Measurements from ENCODE around the gene GPATCH2L. TPM values are rescaled to one million over a fixed set of nuclear protein-coding genes. Genes with fewer than 3 reads are reported as not detected.

The GPATCH2L gene
- total RNA-seq, 4 donors from 2014 or later = 40.8 to 170 (median 84.8) TPM

DNA sequence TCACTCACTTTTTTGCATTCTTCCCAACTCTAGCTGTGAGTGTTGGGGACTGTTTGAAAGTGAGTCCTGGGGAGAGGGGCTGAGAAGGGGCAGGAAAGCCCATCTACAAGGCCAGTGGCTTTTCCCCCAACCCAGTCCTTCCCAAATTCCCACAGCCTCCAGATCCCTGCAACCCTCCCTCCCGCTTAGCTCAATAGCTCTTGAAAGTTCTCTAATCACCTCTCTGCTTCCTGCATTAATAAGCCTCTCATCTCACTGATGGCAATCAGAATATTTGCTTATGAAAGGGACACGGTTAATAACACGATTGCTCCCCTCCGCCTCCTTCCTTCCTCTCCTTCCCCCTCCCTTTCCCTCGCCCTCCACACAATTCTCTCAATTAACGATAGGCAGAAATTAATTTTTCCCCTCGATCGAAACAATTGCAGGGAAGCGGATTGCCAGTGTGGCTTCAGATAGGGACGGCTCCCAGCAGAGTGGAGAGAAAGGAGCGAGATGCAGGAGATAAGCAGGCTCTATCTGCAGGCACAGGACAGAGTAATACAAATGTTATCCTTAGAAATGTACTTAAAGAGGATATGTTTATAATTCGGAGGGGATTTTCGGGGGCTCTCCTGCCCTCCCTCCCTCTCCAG lies 15.1 kb upstream of the GPATCH2L start:
- WGBS, 2 donors = 16 to 18% methylated on average over 13 of the region's 13 CpGs
- Histone ChIP-seq H3K27ac (no peak overlapping the region), H3K4me3 (replicated peaks in 1 of 3) (no peak overlapping the region), H3K4me1 (peaks cover 0 to 10% of the 10 kb centered on the region in 2 donors), H3K9me3 (no peaks in the 10 kb centered on the region), H3K27me3 (peaks cover 19% of the 10 kb centered on the region), H3K36me3 (no peaks in the 10 kb centered on the region)
- TF ChIP-seq POLR2A (IDR thresholded peaks at IDR 0.05) = no peak
- TF ChIP-seq, protein P1, sequence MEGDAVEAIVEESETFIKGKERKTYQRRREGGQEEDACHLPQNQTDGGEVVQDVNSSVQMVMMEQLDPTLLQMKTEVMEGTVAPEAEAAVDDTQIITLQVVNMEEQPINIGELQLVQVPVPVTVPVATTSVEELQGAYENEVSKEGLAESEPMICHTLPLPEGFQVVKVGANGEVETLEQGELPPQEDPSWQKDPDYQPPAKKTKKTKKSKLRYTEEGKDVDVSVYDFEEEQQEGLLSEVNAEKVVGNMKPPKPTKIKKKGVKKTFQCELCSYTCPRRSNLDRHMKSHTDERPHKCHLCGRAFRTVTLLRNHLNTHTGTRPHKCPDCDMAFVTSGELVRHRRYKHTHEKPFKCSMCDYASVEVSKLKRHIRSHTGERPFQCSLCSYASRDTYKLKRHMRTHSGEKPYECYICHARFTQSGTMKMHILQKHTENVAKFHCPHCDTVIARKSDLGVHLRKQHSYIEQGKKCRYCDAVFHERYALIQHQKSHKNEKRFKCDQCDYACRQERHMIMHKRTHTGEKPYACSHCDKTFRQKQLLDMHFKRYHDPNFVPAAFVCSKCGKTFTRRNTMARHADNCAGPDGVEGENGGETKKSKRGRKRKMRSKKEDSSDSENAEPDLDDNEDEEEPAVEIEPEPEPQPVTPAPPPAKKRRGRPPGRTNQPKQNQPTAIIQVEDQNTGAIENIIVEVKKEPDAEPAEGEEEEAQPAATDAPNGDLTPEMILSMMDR (IDR thresholded peaks at IDR 0.05) = no peak
- DNase-seq = no peak
- intact Hi-C loops (cut with DNase I) = no loop called here

DNA sequence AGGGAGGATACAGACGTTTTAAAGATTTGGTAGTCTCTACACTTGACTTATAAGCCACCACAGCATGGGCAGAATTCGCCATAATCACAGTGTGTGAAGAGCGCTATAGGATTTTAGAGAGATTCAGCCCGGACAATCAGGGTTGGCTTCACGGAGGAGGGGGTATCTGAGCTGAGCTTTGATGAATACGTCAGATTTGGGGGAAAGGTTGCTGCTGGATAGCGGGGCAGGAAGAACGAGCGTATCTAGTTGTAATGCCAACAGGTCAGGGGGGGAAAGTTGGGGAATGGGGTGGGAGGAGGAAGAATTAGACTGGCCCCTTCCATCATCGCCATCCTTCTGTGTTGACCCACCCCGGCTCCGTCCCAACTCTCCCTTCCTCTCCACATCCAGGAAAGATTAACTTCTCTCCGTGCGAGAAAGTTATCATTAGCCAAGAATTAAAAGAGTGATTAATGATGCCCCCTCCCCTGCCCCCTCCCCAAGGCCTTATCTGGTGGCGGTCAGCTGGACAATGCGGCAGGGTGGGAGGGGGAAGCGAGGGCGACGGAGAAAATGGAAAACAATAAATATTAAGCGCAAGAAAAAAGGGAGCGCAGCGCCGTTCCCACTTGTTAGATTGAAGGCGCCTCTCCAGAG lies 13.5 kb upstream of the GPATCH2L start:
- TF ChIP-seq POLR2A (IDR thresholded peaks at IDR 0.05) = no peak
- TF ChIP-seq, protein P1 (IDR thresholded peaks at IDR 0.05) = no peak
- peaks cover 19% of the 10 kb centered on the region for H3K27me3 ChIP-seq

DNA sequence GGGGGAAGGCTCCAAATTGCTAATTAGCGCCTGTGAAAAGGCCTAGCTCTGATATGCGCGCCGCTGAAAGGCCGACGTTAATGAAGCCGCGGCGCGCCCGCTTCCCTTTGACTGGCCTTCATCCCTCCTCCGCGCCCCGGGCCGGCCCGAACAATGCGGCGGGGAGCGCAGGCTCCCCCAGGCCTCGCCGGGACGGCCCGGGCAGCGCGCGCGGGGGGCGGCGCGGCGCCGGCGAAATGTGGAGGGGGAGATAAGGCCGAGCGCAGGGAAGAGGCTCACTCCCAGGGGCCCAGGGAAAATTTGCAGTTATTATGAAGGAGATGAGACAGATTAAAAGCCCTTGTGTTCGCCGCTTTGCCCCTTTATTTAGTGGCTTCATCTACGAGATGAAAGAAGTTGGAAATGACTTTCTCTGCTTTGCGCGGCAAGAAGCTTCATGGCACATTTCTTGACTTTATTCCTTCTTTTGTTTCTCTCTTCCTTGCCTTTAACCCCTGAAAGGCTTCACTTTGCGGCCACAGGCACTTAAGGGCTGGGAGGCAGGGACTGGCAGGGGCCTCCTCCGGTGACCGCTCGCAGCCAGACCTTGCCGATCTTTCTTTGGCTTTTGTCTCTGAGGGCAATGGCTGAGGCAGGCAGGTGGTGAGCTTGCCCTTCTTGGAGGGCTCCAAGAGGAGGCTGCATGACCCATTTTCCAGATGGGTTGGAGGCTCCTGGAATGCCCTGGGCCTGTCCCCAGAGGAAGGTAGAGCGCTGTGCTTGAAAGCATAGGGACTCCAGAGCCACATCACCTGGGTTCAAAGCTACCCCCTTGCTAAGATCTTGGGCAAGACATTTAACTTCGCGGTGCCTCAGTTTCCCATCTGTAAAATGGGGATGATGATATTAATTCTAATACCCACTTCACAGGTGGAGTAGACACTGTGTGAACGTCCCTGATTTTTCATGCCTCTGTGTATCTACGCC lies 12.7 kb upstream of the GPATCH2L start:
- Histone ChIP-seq H3K36me3 (no peaks in the 10 kb centered on the region), H3K9me3 (no peaks in the 10 kb centered on the region), H3K4me1 (peaks cover 0 to 10% of the 10 kb centered on the region in 2 donors), H3K27me3 (peaks cover 19% of the 10 kb centered on the region), H3K27ac (no peak overlapping the region), H3K4me3 (replicated peaks in 1 of 3) (peak overlapping the region in 1 of 3 donors; percentile 9)
- TF ChIP-seq POLR2A (IDR thresholded peaks at IDR 0.05) = no peak
- TF ChIP-seq, protein P1 (IDR thresholded peaks at IDR 0.05) = no peak
- intact Hi-C loops (cut with DNase I) = no loop called here
- WGBS, 2 donors = 8 to 20% methylated on average over 27 to 46 of the region's 50 CpGs
- DNase-seq = no peak

More for the DNA sequence above, 13.5 kb upstream of the GPATCH2L start:
- Histone ChIP-seq H3K4me1 (peaks cover 0 to 10% of the 10 kb centered on the region in 2 donors), H3K27ac (no peak overlapping the region), H3K9me3 (no peaks in the 10 kb centered on the region), H3K36me3 (no peaks in the 10 kb centered on the region), H3K4me3 (replicated peaks in 1 of 3) (peak overlapping the region in 1 of 3 donors; percentile 9)
- intact Hi-C loops (cut with DNase I) = no loop called here
- WGBS, 2 donors = 6% methylated on average over 24 of the region's 24 CpGs
- no peak for DNase-seq

DNA sequence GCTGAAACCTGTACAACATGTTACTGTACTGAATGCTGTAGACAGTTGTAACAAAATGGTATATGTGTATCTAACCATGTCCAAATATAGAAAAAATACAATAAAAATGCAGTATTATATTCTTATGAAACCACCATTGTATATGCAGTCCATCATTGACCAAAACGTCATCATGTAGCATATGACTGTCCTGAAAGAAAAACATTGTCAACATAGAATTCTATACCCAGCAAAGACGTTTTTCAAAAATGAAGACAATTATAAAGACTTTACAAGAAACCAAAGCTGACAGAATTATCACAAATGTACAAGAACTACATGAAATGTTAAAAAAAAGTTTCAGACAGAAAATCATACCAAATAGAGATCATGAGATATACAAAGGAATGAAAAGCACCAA lies 8.1 kb upstream of the GPATCH2L start:
- peaks cover 6% of the 10 kb centered on the region for H3K27me3 ChIP-seq
- no peak for DNase-seq
- H3K4me1 ChIP-seq = peaks cover 0 to 6% of the 10 kb centered on the region in 2 donors
- no peak overlapping the region for H3K4me3 ChIP-seq (replicated peaks in 1 of 3)
- WGBS, 2 donors = 54 to 64% methylated on average over 2 of the region's 2 CpGs
- no peaks in the 10 kb centered on the region for H3K36me3 ChIP-seq
- intact Hi-C loops (cut with DNase I) = no loop called here
- H3K27ac ChIP-seq = no peak overlapping the region
- H3K9me3 ChIP-seq = no peaks in the 10 kb centered on the region
- TF ChIP-seq, protein P1 (IDR thresholded peaks at IDR 0.05) = no peak
- TF ChIP-seq POLR2A (IDR thresholded peaks at IDR 0.05) = no peak

Measured in thyroid gland (tissue), 4 donors.